Tibial artery (tissue), 4 donors: Measurements from ENCODE around the gene MBD4.
"Not testable (repeated sequence)": the region's sequence is repeated elsewhere in the genome, so short reads cannot be mapped to it uniquely, and the experiment has no call there.

Experiments used
- DNase-seq, 2 donors: peaks; one replicate each; pipeline ENCODE4 v3.0.0-alpha.2; 2019
- H3K27ac ChIP-seq, 2 donors: fragments of 200-600 bp; sonication (generic) in 1 of 2; 1 replicate in 1 of 2; 2 replicates in 1 of 2; pipeline ENCODE4 v1.5.1; 2018 to 2019; ENCODE audit warnings: mild to moderate bottlenecking in 1 of 2
- H3K27me3 ChIP-seq, 2 donors: fragments of 200-600 bp; sonication (generic) in 1 of 2; one replicate each; pipeline versions ENCODE4 v1.5.1 to v1.6.0; 2016 to 2019
- H3K36me3 ChIP-seq, 3 donors: fragments of 200-600 bp; sonication (generic) in 2 of 3; one replicate each; pipeline ENCODE4 v1.5.1; 2016 to 2019; ENCODE audit warnings: mild to moderate bottlenecking in 2 of 3
- H3K4me1 ChIP-seq, 4 donors: fragments of 200-600 bp; sonication (generic) in 2 of 4; 1 replicate in 3 of 4; 2 replicates in 1 of 4; pipeline ENCODE4 v1.5.1; 2016 to 2019
- H3K4me3 ChIP-seq, 2 donors: fragments of 200-600 bp; sonication (generic) in 1 of 2; 1 replicate in 1 of 2; 2 replicates in 1 of 2; pipeline ENCODE4 v1.5.1; 2018 to 2019; ENCODE audit warnings: mild to moderate bottlenecking in 2 of 2
- H3K9me3 ChIP-seq, 3 donors: fragments of 200-600 bp; sonication (generic) in 1 of 3; one replicate each; pipeline ENCODE4 v1.5.1; 2016 to 2019
- intact Hi-C: fragments of 100-400 bp; cut with DNase I; formaldehyde crosslinking; loops from one replicate; pipeline ENCODE4 v1.15.0; 2023; ENCODE audit warnings: low total_unique reads
- TF ChIP-seq, protein P1 (sequence below), 2 experiments: fragments of 200-600 bp in 1 of 2; fragments of 450-650 bp in 1 of 2; IDR thresholded peaks; one replicate each; pipeline ENCODE4 v1.5.1; 2017 to 2019; ENCODE audit warnings: antibody characterized with exemption in 2 of 2, mild to moderate bottlenecking in 1 of 2, moderate library complexity in 1 of 2

MBD4 gene

GRCh38 chr3:129389572-129389937, 50.2 kb downstream of the MBD4 start:
- DNase-seq, result no peak
- Histone ChIP-seq H3K9me3 (no peaks in the 10 kb centered on the region), H3K4me1 (peaks cover 0 to 5% (median 1%) of the 10 kb centered on the region in 4 donors), H3K27ac (no peak overlapping the region), H3K36me3 (peaks cover 43 to 74% (median 48%) of the 10 kb centered on the region in 3 donors), H3K4me3 (no peak overlapping the region), H3K27me3 (no peaks in the 10 kb centered on the region)
- intact Hi-C loops, result no loop called here
- TF ChIP-seq, protein P1, sequence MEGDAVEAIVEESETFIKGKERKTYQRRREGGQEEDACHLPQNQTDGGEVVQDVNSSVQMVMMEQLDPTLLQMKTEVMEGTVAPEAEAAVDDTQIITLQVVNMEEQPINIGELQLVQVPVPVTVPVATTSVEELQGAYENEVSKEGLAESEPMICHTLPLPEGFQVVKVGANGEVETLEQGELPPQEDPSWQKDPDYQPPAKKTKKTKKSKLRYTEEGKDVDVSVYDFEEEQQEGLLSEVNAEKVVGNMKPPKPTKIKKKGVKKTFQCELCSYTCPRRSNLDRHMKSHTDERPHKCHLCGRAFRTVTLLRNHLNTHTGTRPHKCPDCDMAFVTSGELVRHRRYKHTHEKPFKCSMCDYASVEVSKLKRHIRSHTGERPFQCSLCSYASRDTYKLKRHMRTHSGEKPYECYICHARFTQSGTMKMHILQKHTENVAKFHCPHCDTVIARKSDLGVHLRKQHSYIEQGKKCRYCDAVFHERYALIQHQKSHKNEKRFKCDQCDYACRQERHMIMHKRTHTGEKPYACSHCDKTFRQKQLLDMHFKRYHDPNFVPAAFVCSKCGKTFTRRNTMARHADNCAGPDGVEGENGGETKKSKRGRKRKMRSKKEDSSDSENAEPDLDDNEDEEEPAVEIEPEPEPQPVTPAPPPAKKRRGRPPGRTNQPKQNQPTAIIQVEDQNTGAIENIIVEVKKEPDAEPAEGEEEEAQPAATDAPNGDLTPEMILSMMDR (IDR thresholded peaks at IDR 0.05), result no peak

DNA sequence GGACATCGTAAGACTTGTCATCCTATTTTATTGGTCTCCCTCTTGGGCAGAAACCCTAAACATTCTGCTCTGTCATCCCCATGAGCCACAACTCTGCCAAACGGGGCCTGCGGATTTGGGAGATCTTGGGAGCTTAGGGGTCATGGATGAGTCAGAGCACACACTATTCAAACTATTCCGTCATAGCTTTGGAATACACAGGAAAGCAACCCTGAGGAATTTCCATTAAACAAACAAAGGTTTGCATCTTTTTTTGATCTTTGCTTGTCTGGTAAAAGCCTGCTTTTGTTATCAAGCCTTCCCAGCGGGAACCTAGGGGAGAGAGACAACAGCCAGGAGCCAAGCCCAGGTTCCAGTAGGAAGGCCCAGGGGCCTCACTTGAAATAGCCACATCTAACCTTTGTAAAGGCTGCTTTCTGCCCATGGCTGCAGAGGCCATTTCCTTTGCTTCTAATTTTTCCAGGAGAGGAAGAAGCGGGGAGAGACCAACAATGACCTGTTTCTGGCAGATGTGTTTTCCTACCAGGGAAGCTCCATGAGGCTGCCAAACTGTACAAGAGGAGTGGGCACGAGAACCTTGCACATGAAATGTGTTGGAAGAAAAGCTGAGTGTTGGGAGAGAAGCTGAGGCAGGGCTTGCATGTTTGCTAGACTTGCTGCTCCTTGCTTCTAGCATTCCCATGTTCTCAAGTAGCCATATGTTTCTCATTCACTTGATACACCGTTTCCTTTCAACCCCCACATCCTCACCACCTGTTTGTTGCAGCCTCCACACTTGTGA, 50.8 kb downstream of the MBD4 start:
- H3K27me3 ChIP-seq, intact Hi-C loops, H3K9me3 ChIP-seq, H3K4me3 ChIP-seq, H3K4me1 ChIP-seq, DNase-seq: not testable (repeated sequence)
- Histone ChIP-seq H3K27ac (peak overlapping the region in 1 of 2 donors; percentile 37), H3K36me3 (peaks cover 43 to 74% (median 48%) of the 10 kb centered on the region in 3 donors)

GRCh38 chr3:129387487-129387886, 52.3 kb downstream of the MBD4 start:
- no peak overlapping the region for H3K4me3 ChIP-seq
- DNase-seq, result no peak
- H3K27me3 ChIP-seq, result no peaks in the 10 kb centered on the region
- H3K4me1 ChIP-seq, result peaks cover 0 to 5% (median 1%) of the 10 kb centered on the region in 4 donors
- TF ChIP-seq, protein P1 (IDR thresholded peaks at IDR 0.05), result no peak
- no peak overlapping the region for H3K27ac ChIP-seq
- no peaks in the 10 kb centered on the region for H3K9me3 ChIP-seq
- H3K36me3 ChIP-seq, result peaks cover 31 to 60% (median 39%) of the 10 kb centered on the region in 3 donors
- intact Hi-C loops, result no loop called here

DNA sequence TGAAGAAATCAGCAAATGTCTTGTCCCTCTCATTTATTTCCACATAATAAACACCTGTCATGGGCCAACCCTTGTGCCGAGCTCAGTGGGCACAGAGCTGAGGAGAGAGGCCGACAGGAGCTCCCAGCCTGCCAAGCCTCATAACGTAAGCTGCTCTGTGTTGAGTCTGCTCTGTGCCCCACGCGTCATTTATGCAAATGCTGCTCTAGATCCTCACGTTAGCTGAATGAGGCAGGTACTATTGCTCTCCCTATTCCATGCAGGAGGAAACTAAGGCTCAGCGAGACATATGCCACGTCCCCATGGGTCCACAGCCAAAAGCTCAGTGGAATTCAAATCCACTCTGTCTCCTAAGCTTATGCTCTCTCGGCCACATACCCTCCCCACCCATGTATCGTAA, 52.8 kb downstream of the MBD4 start:
- Histone ChIP-seq H3K36me3 (peaks cover 26 to 55% (median 35%) of the 10 kb centered on the region in 3 donors), H3K4me1 (peaks cover 0 to 5% (median 1%) of the 10 kb centered on the region in 4 donors), H3K4me3 (no peak overlapping the region), H3K27me3 (no peaks in the 10 kb centered on the region), H3K9me3 (no peaks in the 10 kb centered on the region), H3K27ac (no peak overlapping the region)
- intact Hi-C loops, result no loop called here
- DNase-seq, result no peak
- TF ChIP-seq, protein P1 (IDR thresholded peaks at IDR 0.05), result no peak

- DNase-seq, H3K4me3 ChIP-seq, intact Hi-C loops: not testable (repeated sequence)
Observed at GRCh38 chr3:129385507-129385906, 54.2 kb downstream of the MBD4 start.

GRCh38 chr3:129384594-129385323, 55.0 kb downstream of the MBD4 start:
- intact Hi-C loops, result no loop called here

More at GRCh38 chr3:129385507-129385906, 54.2 kb downstream of the MBD4 start:
- H3K9me3 ChIP-seq, H3K27ac ChIP-seq, H3K4me1 ChIP-seq, H3K27me3 ChIP-seq: not testable (repeated sequence)
- H3K36me3 ChIP-seq, result peaks cover 11 to 40% (median 26%) of the 10 kb centered on the region in 3 donors

DNA sequence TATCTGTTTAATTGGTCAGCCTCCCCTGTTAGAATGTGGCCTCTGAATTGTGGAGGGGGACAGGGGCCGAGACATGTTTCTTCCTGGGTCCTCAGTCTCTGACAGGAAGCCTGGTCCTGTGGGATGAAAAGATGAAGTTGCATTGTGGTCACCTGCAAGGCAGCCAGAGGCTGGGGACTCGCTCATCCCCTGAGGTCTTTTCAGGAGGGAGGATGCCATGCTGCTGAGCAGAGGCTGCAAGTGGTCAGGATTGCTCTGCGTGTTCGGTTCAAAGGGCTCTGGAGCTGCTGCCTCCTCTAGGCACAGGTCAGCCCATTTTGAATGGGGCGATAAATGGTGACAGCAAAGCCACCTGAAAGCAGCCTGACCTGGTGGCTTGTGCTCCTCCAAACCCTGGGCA, 55.6 kb downstream of the MBD4 start:
- peaks cover 1 to 26% (median 19%) of the 10 kb centered on the region in 3 donors for H3K36me3 ChIP-seq
- H3K4me1 ChIP-seq, H3K27ac ChIP-seq, DNase-seq, H3K27me3 ChIP-seq, H3K4me3 ChIP-seq, H3K9me3 ChIP-seq, intact Hi-C loops: not testable (repeated sequence)

More at GRCh38 chr3:129384594-129385323, 55.0 kb downstream of the MBD4 start:
- Histone ChIP-seq H3K36me3 (peaks cover 8 to 33% (median 26%) of the 10 kb centered on the region in 3 donors), H3K9me3 (no peaks in the 10 kb centered on the region), H3K4me3 (no peak overlapping the region), H3K4me1 (peaks cover 0 to 5% (median 0%) of the 10 kb centered on the region in 4 donors), H3K27ac (no peak overlapping the region), H3K27me3 (no peaks in the 10 kb centered on the region)
- DNase-seq, result no peak
- TF ChIP-seq, protein P1 (IDR thresholded peaks at IDR 0.05), result no peak
